SHP77 (cell line): ENCODE data around the gene EPHA6.

Source experiments
- DNase-seq, 2 experiments: peaks; one replicate each; lab custom pipeline; 2025; lab: John Stamatoyannopoulos, UW

EPHA6 gene

GRCh38 chr3:97636465-97636864 lies 822.1 kb downstream of the EPHA6 start:
- DNase-seq: no peak

DNA sequence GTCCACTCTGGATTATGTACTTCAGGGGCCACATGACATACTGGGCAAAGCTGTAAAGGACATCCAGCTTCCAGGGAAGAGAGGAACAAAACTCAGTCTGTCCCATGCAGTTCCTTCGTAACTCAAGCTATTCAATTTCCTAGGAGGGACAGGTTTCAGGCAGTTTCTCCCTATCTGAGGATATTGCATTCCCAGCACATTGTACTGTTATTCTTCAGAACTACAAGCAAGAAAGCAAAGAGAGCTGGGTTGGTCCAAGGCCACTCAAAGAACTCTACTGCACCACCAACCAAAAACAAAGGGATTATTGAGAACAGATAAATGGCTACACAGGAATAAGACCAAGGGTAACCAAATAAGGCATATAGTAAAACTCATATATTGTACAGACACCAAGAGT lies 832.5 kb downstream of the EPHA6 start:
- DNase-seq: no peak

DNA sequence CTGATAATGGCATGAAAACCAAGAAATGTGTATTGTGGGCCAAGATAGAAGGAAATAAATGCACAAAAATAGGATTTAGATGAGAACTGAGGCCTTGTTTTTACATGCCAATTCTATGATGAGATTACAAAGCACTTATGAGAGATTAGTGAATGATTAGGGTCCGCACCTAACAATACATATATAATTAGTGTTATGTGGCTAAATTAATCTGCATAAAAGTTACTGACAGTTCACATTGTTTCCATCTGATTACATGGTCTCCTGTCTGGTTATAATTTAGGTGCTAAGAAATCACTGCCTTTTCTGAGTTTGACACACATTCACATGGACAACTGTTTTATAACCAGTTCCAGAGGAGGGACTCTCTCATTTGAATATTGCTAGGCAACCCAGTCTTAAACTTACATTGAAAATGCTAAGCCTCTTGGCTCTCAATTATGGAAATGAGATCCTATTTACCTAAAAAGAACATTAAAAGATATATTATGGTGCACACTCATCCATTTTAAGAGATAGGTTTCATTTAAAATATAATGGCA lies 833.1 kb downstream of the EPHA6 start:
- no peak for DNase-seq

- no peak for DNase-seq
Measured at GRCh38 chr3:97655971-97656370, 841.6 kb downstream of the EPHA6 start.

DNA sequence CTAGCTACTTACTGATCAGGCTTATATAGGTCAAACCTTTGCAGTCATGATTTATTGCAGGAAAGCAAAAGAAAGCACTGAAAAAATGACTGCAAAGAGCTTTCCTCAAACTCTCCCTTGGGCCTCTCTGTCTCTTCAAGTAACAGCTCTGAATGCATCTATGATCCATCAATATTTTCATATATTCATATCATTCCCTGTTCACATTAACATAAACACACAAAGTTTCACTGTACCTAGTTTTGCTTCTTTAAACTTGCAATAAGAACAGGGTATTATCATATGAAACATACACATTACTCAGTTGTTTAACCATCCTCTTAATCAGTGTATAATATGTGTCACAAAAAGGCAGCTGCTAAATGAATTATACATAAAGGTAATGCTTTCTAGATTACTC lies 842.2 kb downstream of the EPHA6 start:
- DNase-seq: peak in 1 of 2 experiments; percentile 9

GRCh38 chr3:97658668-97659285 lies 844.4 kb downstream of the EPHA6 start:
- DNase-seq: peak; percentile 72 to 73

DNA sequence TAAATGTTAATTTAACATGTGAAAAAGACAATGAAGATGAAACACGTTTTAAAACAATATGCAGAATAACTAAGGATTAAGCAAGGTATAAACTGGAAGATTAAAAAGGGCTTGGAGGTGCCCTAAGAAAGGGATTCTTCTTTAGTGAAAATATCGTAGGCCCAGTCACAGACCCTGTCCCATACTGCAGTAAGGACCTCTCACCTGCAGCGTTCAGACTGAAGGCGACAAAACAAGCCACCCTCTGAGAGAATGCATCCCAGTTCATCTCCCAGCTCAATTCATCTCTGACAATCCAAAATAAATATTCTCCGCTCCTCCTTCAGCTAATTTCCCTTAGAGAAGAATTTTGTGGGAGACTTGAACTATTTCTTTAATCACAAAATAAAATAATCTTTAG lies 847.9 kb downstream of the EPHA6 start:
- DNase-seq: no peak

DNA sequence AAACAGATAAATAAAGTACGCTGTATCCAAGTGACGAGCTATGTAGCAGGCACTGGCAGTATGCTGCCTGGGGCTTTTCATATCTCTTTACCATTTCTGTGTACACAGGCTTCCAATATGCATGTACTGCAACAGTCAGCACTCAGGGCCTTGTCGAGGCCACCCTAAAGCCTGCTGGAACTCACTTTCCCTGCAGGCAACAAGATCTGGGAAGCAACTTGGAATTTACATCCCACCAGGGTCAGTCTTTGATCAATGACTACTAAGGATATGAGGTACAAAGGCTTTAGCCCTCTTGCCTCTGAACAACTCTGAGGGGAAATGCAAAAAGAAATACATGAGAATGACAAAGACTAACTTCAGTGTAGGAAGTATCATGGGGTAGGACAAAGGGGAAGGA lies 848.4 kb downstream of the EPHA6 start:
- DNase-seq: no peak

GRCh38 chr3:97665896-97666295 lies 851.5 kb downstream of the EPHA6 start:
- DNase-seq: no peak

- DNase-seq: no peak
Measured at GRCh38 chr3:97670952-97671351, 856.6 kb downstream of the EPHA6 start.

- DNase-seq: no peak
Measured at GRCh38 chr3:97673357-97673997, 859.1 kb downstream of the EPHA6 start.

DNA sequence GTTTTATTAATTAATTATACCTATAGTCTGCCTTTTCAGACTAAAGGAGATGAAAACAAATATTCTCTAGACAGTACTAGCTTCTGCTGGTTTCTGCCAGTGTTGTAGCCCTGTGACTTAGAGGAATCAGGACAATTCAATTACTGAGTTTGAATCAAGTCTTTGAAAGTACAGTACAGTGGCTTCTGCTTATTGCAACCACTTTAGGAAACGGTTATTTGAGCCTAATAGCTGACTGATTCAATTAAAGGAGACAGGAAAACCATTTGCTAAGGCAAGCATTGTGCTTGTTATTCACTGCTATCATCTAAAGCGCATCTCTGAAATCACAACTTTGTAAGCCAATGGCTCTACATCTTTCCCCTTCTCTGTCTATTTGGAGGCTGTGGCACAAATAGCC lies 860.1 kb downstream of the EPHA6 start:
- DNase-seq: no peak

- no peak for DNase-seq
Measured at GRCh38 chr3:97680210-97680609, 865.8 kb downstream of the EPHA6 start.

- no peak for DNase-seq
Measured at GRCh38 chr3:97680696-97681095, 866.3 kb downstream of the EPHA6 start.

DNA sequence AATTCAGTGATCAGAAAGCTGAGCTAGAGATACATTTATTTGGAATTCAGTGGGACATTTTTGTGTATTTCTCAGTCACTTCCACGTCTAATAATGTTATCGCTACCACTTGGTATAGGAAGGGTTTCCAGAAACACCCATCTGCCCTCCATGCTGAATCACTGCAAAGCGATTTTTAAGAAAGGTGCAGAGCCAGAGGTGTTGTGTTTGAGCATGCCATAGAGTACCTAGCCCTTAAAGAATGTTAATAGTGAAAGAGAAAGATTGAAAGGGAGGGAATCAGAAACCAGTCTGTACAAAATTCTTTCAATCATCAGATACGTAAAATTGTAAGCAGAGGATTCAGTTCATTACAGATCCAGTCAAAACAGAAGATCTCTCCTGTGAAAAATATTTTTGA lies 870.1 kb downstream of the EPHA6 start:
- no peak for DNase-seq

DNA sequence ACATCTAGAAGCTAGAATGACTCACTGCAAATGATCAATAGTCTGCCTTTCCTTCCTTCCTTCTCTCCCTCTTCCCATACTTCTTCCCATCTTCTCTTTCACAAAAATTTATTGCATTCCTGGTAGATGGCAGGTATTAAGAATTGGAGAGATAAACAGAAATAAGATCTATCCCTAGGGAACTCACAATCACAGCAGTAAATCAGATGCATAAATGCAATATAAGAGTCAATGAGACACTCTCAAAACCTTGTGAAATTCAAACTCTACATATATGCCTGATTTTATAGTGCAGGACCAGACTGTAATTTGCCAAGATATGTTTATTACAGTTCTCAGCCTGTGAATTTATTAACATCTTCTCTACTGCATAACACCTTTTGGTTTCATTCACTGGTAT lies 871.9 kb downstream of the EPHA6 start:
- DNase-seq: no peak

DNA sequence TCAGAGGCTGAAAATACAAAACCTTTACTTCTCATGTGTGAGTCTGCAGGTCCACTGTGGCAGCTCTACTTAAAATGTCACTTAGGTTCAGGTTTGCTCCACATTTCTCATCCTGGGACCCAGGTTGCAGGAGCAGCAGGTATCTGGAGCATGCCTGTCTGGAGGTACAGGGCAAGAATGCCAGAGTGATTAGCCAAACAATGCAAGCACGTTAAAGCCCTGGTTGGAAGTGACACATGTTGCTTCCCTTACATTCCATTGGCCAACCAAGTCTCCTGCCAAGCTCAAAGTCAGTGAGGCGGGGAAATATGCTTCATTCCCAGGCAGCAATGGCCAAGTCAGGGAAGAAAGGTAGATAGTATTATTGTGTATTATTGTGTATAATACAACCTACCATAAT lies 873.3 kb downstream of the EPHA6 start:
- no peak for DNase-seq

- no peak for DNase-seq
Measured at GRCh38 chr3:97689111-97689510, 874.7 kb downstream of the EPHA6 start.

- DNase-seq: no peak
Measured at GRCh38 chr3:97689962-97690361, 875.6 kb downstream of the EPHA6 start.

DNA sequence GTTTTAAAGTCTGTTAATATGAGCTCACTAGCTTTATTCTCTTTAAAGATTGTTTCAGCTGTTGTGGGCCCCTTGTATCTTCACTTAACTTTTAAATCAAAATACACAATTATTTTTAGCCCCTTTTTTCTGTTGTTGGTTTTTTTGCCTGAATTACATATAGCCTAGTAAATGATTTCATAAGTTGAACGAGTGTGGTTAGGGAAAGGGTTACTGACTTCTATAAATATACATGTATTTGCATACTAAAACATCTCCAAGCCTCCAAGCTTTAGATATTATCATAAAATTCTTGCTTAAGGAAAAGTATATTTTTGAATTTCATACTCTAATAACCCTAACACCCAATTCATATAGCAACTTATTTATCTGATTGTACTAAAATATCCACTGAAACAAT lies 877.0 kb downstream of the EPHA6 start:
- DNase-seq: no peak

GRCh38 chr3:97692389-97692788 lies 878.0 kb downstream of the EPHA6 start:
- DNase-seq: peak in 1 of 2 experiments; percentile 9

DNA sequence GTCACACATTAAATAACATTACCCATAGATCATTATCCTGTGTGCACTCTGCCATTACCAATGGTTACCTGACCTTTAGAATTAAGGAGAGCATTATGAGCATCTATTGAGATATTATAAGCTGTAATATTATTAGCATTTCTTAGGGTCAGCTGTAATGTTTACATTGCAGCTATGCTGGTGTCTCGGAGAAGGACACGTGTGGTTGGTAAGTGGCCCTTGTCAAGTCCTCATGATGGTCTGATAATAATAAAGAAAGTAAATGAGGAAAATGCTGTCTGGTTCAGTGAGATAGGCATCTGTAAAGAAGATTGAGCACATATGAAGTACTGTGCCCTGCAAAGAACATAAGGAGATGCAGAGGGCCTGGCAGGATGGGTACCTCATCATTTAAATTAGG lies 878.4 kb downstream of the EPHA6 start:
- DNase-seq: peak in 1 of 2 experiments; percentile 23

- no peak for DNase-seq
Measured at GRCh38 chr3:97694876-97695275, 880.5 kb downstream of the EPHA6 start.

GRCh38 chr3:97698691-97699090 lies 884.3 kb downstream of the EPHA6 start:
- DNase-seq: no peak
